GM12878 (cell line): Measurements from ENCODE around the gene ZC3H6. TPM values are rescaled to one million over a fixed set of nuclear protein-coding genes. Genes with fewer than 3 reads are reported as not detected.

Source experiments
- ATAC-seq: fragments of 200-7000 bp; cut with Tn5 transposase; 3 replicates; pipeline ENCODE4 v1.9.1; 2020; ENCODE audit warnings: mild to moderate bottlenecking, moderate library complexity
- BruUV-seq: library from RNA; stranded (reverse); fragments of 400-500 nt; replicated peaks from 2 replicates; lab custom pipeline; 2021; lab: Mats Ljungman, UMichigan
- CTCF ChIA-PET: fragments of 300-600 bp; sonication (Branson Sonifier 250); formaldehyde crosslinking; extraction: SDS; loops from one replicate; lab custom pipeline; 2021; ENCODE audit warnings: inconsistent platforms; lab: Yijun Ruan, JAX
- POLR2A ChIA-PET: fragments of 350-600 bp; formaldehyde crosslinking; extraction: SDS; loops from one replicate; lab custom pipeline; 2021; ENCODE audit warnings: inconsistent platforms; lab: Charles Lee
- RAD21 ChIA-PET: fragments of 300-600 bp; sonication (Branson Sonifier 250); formaldehyde crosslinking; loops from one replicate; lab custom pipeline; 2023; ENCODE audit warnings: antibody characterized with exemption; ENCODE audit not compliant: unreplicated experiment; lab: Charles Lee
- SMC1A ChIA-PET: fragments of 300-600 bp; sonication (Branson Sonifier 250); formaldehyde crosslinking; loops from one replicate; lab custom pipeline; 2023; ENCODE audit not compliant: unreplicated experiment, uncharacterized antibody; lab: Charles Lee
- DNase-seq: peaks from one replicate; pipeline ENCODE4 v3.0.0-alpha.2; 2011; ENCODE audit warnings: low read depth, low spot score
- FAIRE-seq: peaks from 3 replicates; lab custom pipeline; 2011; peaks lifted over from hg19 to GRCh38; lab: Jason Lieb, UNC
- H2AFZ ChIP-seq: 2 replicates; pipeline ENCODE4 v1.6.0; 2011; ENCODE audit warnings: low read depth, low read length, control low read depth; ENCODE audit not compliant: control insufficient read depth
- H3K27ac ChIP-seq: 2 replicates; pipeline ENCODE4 v1.5.1; 2011; ENCODE audit warnings: control low read depth; ENCODE audit not compliant: control insufficient read depth, insufficient read depth
- H3K27me3 ChIP-seq, 2 experiments: replicated peaks in 1 of 2; 2 replicates each; pipeline versions ENCODE4 v1.6.0 to v1.6.1; 2011; ENCODE audit warnings: low read length in 1 of 2; ENCODE audit not compliant: control insufficient read depth in 2 of 2, insufficient read depth in 2 of 2
- H3K36me3 ChIP-seq, 2 experiments: 2 replicates each; pipeline ENCODE4 v1.5.1; 2011; ENCODE audit warnings: low read length in 1 of 2; ENCODE audit not compliant: control insufficient read depth in 2 of 2, insufficient read depth in 2 of 2
- H3K4me1 ChIP-seq: 2 replicates; pipeline ENCODE4 v1.6.1; 2011; ENCODE audit warnings: mild to moderate bottlenecking, low read length, moderate library complexity, mixed read lengths; ENCODE audit not compliant: control insufficient read depth, insufficient read depth
- H3K4me2 ChIP-seq: 2 replicates; pipeline ENCODE4 v1.6.0; 2011; ENCODE audit warnings: control low read depth; ENCODE audit not compliant: control insufficient read depth, insufficient read depth
- H3K4me3 ChIP-seq: fragments of 200-600 bp; sonication (generic); 2 replicates; pipeline ENCODE4 v1.5.1; 2016
- H3K79me2 ChIP-seq: 2 replicates; pipeline ENCODE4 v1.6.0; 2011; ENCODE audit warnings: low read length; ENCODE audit not compliant: control insufficient read depth, insufficient read depth
- H3K9ac ChIP-seq: 2 replicates; pipeline ENCODE4 v1.8.0; 2011; ENCODE audit warnings: low read length, control low read depth, mixed read lengths; ENCODE audit not compliant: control insufficient read depth, insufficient read depth
- H3K9me3 ChIP-seq: replicated peaks from 3 replicates; pipeline ENCODE4 v1.5.1; 2011; ENCODE audit warnings: mild to moderate bottlenecking, low read length; ENCODE audit not compliant: control insufficient read depth, insufficient read depth
- H4K20me1 ChIP-seq: 2 replicates; pipeline ENCODE4 v1.6.0; 2011; ENCODE audit not compliant: control insufficient read depth, insufficient read depth
- CBX5 ChIP-seq: sonication (generic); IDR thresholded peaks from 2 replicates; pipeline ENCODE4 v1.6.1; 2016; ENCODE audit warnings: low read depth, moderate library complexity, mild to moderate bottlenecking, inconsistent platforms
- DPF2 ChIP-seq: fragments of 450-650 bp; IDR thresholded peaks from 2 replicates; pipeline ENCODE4 v1.6.1; 2017; ENCODE audit warnings: mild to moderate bottlenecking
- GABPA ChIP-seq: IDR thresholded peaks from 2 replicates; pipeline ENCODE4 v1.6.1; 2014; ENCODE audit warnings: antibody characterized with exemption, low read depth, mild to moderate bottlenecking, inconsistent platforms
- JUNB ChIP-seq: IDR thresholded peaks from 2 replicates; pipeline ENCODE4 v1.6.1; 2016; ENCODE audit warnings: antibody characterized with exemption, mild to moderate bottlenecking
- KLF5 ChIP-seq: fragments of 450-650 bp; IDR thresholded peaks from 2 replicates; pipeline ENCODE4 v1.6.1; 2014; ENCODE audit warnings: mild to moderate bottlenecking; ENCODE audit not compliant: partially characterized antibody
- LARP7 ChIP-seq: fragments of 450-650 bp; IDR thresholded peaks from 2 replicates; pipeline ENCODE4 v1.6.1; 2017; ENCODE audit warnings: mild to moderate bottlenecking
- MEF2B ChIP-seq: fragments of 450-650 bp; IDR thresholded peaks from 2 replicates; pipeline ENCODE4 v1.6.1; 2018; ENCODE audit warnings: mild to moderate bottlenecking, moderate library complexity; ENCODE audit not compliant: partially characterized antibody, poor library complexity, severe bottlenecking
- POLR2A ChIP-seq: IDR thresholded peaks from 2 replicates; pipeline ENCODE4 v1.6.1; 2011; ENCODE audit warnings: low read depth, mild to moderate bottlenecking, low read length
- POLR2AphosphoS2 ChIP-seq: IDR thresholded peaks from 2 replicates; pipeline ENCODE4 v1.6.1; 2011; ENCODE audit warnings: low read depth, mild to moderate bottlenecking, low read length, improper control_type of control experiment, moderate library complexity
- RB1 ChIP-seq: fragments of 450-650 bp; formaldehyde crosslinking; IDR thresholded peaks from 2 replicates; pipeline ENCODE4 v1.6.1; 2017; ENCODE audit warnings: mild to moderate bottlenecking, borderline replicate concordance
- SMARCA5 ChIP-seq: fragments of 450-650 bp; IDR thresholded peaks from 2 replicates; pipeline ENCODE4 v1.6.1; 2017; ENCODE audit warnings: mild to moderate bottlenecking
- SUPT20H ChIP-seq: IDR thresholded peaks from 2 replicates; pipeline ENCODE4 v1.6.1; 2011; ENCODE audit warnings: low read depth, mild to moderate bottlenecking, low read length, moderate library complexity, borderline replicate concordance; ENCODE audit not compliant: control insufficient read depth
- YBX1 ChIP-seq: fragments of 450-650 bp; IDR thresholded peaks from 2 replicates; pipeline ENCODE4 v1.6.1; 2016; ENCODE audit warnings: antibody characterized with exemption
- ZBED1 ChIP-seq: IDR thresholded peaks from 2 replicates; pipeline ENCODE4 v1.6.1; 2016; ENCODE audit warnings: borderline replicate concordance
- ZNF384 ChIP-seq: IDR thresholded peaks from 2 replicates; pipeline ENCODE4 v1.6.1; 2012; ENCODE audit warnings: low read depth, mild to moderate bottlenecking, low read length, improper control_type of control experiment, borderline replicate concordance
- WGBS: methylation state at CpG from one replicate; pipeline ENCODE4 v1.1.6; 2016; ENCODE audit warnings: low lambda C conversion rate; ENCODE audit not compliant: insufficient replicate concordance, insufficient coverage; ENCODE audit errors: missing lambda C conversion rate; 5-methylcytosine and 5-hydroxymethylcytosine counted together
- in situ Hi-C: fragments of 300-500 bp; cut with MboI; formaldehyde crosslinking; loops from 9 replicates; pipeline ENCODE4 v1.14.3; 2018; ENCODE audit warnings: mixed read lengths
- intact Hi-C: fragments of 100-400 bp; cut with micrococcal nuclease; formaldehyde crosslinking; loops from one replicate; pipeline ENCODE4 v1.14.2; 2022; ENCODE audit not compliant: unreplicated experiment
- polyA plus RNA-seq, 11 experiments: library from polyadenylated mRNA; depleted of rRNA in 4 of 11; unstranded in 6 of 11; stranded (reverse) in 5 of 11; fragments of >200 nt; fragmentation: Nextera tagmentation in 4 of 11; fragmentation: Illumina TruSeq in 1 of 11; extraction: Ambion mirVana in 4 of 11; extraction: Trizol in 1 of 11; gene quantifications; 1 replicate in 1 of 11; 2 replicates in 10 of 11; pipeline versions ENCODE4 v1.2.1 to v1.2.3, GENCODE V29; 2011 to 2016; ENCODE audit warnings: inconsistent platforms in 2 of 11, missing spikeins in 2 of 11, low read depth in 1 of 11
- total RNA-seq, 4 experiments: library from RNA; depleted of rRNA in 3 of 4; stranded (reverse); fragments of >200 nt in 3 of 4; fragmentation: Illumina TruSeq in 1 of 4; extraction: Trizol in 1 of 4; gene quantifications; 2 replicates each; pipeline versions ENCODE4 v1.2.1 to v1.2.3, GENCODE V29; 2013 to 2021
- TF ChIP-seq, protein P1 (sequence below): IDR thresholded peaks from 2 replicates; pipeline ENCODE4 v1.6.1; 2011; ENCODE audit warnings: borderline replicate concordance, low read depth, mild to moderate bottlenecking, moderate library complexity, mixed read lengths, low read length; ENCODE audit not compliant: insufficient read depth; ENCODE audit errors: extremely low read length
- TF ChIP-seq, protein P2 (sequence below): fragments of 450-650 bp; IDR thresholded peaks from 2 replicates; pipeline ENCODE4 v1.6.1; 2014; ENCODE audit warnings: mild to moderate bottlenecking
- TF ChIP-seq, protein P3 (sequence below): IDR thresholded peaks from 2 replicates; pipeline ENCODE4 v1.6.1; 2011; ENCODE audit warnings: mild to moderate bottlenecking, low read depth, low read length, moderate library complexity; ENCODE audit not compliant: insufficient replicate concordance
- TF ChIP-seq, protein P4 (sequence below): fragments of 450-650 bp; IDR thresholded peaks from 2 replicates; pipeline ENCODE4 v1.6.1; 2017; ENCODE audit warnings: mild to moderate bottlenecking
- TF ChIP-seq, protein P5 (sequence below), 3 experiments: IDR thresholded peaks in 2 of 3; conservative IDR thresholded peaks in 1 of 3; 2 replicates each; pipeline ENCODE4 v1.5.1; 2011; ENCODE audit warnings: low read depth in 3 of 3, low read length in 3 of 3, mild to moderate bottlenecking in 3 of 3, control low read depth in 2 of 3, moderate library complexity in 2 of 3, inconsistent platforms in 1 of 3, mixed read lengths in 1 of 3; ENCODE audit not compliant: control insufficient read depth in 2 of 3, insufficient read depth in 1 of 3; ENCODE audit errors: extremely low read depth in 1 of 3

ZC3H6 gene
- total and polyA plus RNA-seq, 10 of the 15 experiments (the other 5 are each of a cell fraction or from before 2014, with no cell fraction given) = 0.53 to 4.7 (median 1.9) TPM

DNA sequence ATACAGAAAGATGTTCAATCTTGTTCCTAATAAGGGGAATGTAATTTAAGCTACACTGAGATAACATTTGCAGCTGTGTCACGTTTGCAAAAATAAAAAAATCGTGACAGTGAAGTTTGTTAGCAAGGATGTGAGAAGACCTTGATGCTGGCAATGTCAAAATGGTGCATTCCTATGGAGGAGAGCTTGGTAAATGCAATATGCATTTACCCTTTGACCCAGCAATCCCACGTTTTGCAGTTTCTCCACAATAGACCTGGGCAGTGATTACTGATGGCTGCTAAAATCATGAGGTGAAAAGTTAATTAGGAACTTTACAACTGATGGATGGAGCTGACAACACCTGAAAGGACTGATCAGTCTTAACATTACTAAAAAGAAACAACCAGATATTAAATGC, 43.1 kb downstream of the ZC3H6 start:
- no peak for DNase-seq
- Histone ChIP-seq H3K4me2 (no peak overlapping the region), H4K20me1 (no peaks in the 10 kb centered on the region), H3K27me3 (no peaks in the 10 kb centered on the region), H2AFZ (no peak overlapping the region), H3K79me2 (no peaks in the 10 kb centered on the region), H3K9me3 (no peaks in the 10 kb centered on the region), H3K36me3 (no peaks in the 10 kb centered on the region), H3K4me1 (no peaks in the 10 kb centered on the region), H3K9ac (no peak overlapping the region), H3K27ac (no peak overlapping the region), H3K4me3 (no peak overlapping the region)
- no TSS peak for BruUV-seq
- ChIA-PET CTCF (no interaction called here), RAD21 (no interaction called here), POLR2A (no interaction called here), SMC1A (interaction anchor here (1.3 kb wide), 1 partner anchor 41 kb away, joined by 4 read pairs; no protein-coding TSS in a partner anchor)
- WGBS = 58% methylated on average over 3 of the region's 3 CpGs
- FAIRE-seq = no peak
- TF ChIP-seq, protein P1, sequence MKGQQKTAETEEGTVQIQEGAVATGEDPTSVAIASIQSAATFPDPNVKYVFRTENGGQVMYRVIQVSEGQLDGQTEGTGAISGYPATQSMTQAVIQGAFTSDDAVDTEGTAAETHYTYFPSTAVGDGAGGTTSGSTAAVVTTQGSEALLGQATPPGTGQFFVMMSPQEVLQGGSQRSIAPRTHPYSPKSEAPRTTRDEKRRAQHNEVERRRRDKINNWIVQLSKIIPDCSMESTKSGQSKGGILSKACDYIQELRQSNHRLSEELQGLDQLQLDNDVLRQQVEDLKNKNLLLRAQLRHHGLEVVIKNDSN = no peak
- no peak for TF ChIP-seq JUNB
- TF ChIP-seq, protein P2, sequence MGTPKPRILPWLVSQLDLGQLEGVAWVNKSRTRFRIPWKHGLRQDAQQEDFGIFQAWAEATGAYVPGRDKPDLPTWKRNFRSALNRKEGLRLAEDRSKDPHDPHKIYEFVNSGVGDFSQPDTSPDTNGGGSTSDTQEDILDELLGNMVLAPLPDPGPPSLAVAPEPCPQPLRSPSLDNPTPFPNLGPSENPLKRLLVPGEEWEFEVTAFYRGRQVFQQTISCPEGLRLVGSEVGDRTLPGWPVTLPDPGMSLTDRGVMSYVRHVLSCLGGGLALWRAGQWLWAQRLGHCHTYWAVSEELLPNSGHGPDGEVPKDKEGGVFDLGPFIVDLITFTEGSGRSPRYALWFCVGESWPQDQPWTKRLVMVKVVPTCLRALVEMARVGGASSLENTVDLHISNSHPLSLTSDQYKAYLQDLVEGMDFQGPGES = no peak
- TF ChIP-seq POLR2A = no peak
- TF ChIP-seq SUPT20H = no peak
- TF ChIP-seq, protein P3, sequence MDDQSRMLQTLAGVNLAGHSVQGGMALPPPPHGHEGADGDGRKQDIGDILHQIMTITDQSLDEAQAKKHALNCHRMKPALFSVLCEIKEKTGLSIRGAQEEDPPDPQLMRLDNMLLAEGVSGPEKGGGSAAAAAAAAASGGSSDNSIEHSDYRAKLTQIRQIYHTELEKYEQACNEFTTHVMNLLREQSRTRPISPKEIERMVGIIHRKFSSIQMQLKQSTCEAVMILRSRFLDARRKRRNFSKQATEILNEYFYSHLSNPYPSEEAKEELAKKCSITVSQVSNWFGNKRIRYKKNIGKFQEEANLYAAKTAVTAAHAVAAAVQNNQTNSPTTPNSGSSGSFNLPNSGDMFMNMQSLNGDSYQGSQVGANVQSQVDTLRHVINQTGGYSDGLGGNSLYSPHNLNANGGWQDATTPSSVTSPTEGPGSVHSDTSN = no peak
- TF ChIP-seq ZNF384 = no peak
- TF ChIP-seq ZBED1 = no peak
- no peak for TF ChIP-seq DPF2
- TF ChIP-seq, protein P4, sequence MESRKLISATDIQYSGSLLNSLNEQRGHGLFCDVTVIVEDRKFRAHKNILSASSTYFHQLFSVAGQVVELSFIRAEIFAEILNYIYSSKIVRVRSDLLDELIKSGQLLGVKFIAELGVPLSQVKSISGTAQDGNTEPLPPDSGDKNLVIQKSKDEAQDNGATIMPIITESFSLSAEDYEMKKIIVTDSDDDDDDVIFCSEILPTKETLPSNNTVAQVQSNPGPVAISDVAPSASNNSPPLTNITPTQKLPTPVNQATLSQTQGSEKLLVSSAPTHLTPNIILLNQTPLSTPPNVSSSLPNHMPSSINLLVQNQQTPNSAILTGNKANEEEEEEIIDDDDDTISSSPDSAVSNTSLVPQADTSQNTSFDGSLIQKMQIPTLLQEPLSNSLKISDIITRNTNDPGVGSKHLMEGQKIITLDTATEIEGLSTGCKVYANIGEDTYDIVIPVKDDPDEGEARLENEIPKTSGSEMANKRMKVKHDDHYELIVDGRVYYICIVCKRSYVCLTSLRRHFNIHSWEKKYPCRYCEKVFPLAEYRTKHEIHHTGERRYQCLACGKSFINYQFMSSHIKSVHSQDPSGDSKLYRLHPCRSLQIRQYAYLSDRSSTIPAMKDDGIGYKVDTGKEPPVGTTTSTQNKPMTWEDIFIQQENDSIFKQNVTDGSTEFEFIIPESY = no peak
- TF ChIP-seq RB1 = no peak
- TF ChIP-seq YBX1 = no peak
- no peak for TF ChIP-seq POLR2AphosphoS2
- TF ChIP-seq, protein P5, sequence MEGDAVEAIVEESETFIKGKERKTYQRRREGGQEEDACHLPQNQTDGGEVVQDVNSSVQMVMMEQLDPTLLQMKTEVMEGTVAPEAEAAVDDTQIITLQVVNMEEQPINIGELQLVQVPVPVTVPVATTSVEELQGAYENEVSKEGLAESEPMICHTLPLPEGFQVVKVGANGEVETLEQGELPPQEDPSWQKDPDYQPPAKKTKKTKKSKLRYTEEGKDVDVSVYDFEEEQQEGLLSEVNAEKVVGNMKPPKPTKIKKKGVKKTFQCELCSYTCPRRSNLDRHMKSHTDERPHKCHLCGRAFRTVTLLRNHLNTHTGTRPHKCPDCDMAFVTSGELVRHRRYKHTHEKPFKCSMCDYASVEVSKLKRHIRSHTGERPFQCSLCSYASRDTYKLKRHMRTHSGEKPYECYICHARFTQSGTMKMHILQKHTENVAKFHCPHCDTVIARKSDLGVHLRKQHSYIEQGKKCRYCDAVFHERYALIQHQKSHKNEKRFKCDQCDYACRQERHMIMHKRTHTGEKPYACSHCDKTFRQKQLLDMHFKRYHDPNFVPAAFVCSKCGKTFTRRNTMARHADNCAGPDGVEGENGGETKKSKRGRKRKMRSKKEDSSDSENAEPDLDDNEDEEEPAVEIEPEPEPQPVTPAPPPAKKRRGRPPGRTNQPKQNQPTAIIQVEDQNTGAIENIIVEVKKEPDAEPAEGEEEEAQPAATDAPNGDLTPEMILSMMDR (IDR thresholded peaks at IDR 0.05 in 2 of 3, conservative IDR thresholded peaks at IDR 0.05 in 1 of 3; ENCODE audit: control insufficient read depth in 2 of 3, extremely low read depth in 1 of 3, insufficient read depth in 1 of 3, low read depth in 3 of 3, low read length in 3 of 3) = no peak
- no peak for TF ChIP-seq MEF2B
- TF ChIP-seq GABPA = no peak
- no peak for TF ChIP-seq KLF5
- no peak for TF ChIP-seq SMARCA5
- TF ChIP-seq LARP7 = no peak
- no peak for TF ChIP-seq CBX5
- ATAC-seq = no peak
- intact Hi-C loops (no loop called here), in situ Hi-C loops (no loop called here)
